Measurements from ENCODE around the gene FPGS.

The FPGS gene

DNA sequence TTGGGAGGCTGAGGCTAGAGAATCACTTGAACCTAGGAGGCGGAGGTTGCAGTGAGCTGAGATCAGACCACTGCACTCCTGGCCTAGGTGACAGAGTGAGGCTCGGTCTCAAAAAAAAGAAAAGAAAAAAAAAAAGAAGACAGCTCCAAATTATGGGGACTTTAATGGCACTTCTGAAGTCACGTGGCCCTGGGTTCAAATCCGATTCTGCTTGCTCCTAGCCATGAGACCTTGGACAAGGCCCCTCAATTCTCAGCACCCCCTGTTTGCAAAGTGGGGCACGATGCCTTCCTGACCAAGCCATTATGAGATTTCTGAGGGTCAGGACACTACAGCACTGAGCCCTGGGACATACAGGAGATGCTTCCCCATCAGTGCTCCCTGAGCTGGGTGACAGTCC is 52.8 kb downstream of the FPGS start:
- H3K27ac ChIP-seq (ENCODE audit: low read depth, low read length), result peak overlapping the region; percentile 90
- no peaks in the 10 kb centered on the region for H3K9me3 ChIP-seq (ENCODE audit: control insufficient read depth in 5 of 5, low read length in 5 of 5)
- H3K4me3 ChIP-seq (ENCODE audit: low read depth in 1 of 5, low read length in 5 of 5), result no peak overlapping the region
- H3K9ac ChIP-seq (ENCODE audit: low read length in 5 of 5), result peak overlapping the region in 2 of 5 donors; percentile 26 to 40
- peaks cover 0 to 9% (median under 1%) of the 10 kb centered on the region in 5 donors for H3K36me3 ChIP-seq (ENCODE audit: control insufficient read depth in 5 of 5, insufficient read depth in 5 of 5, low read length in 5 of 5)
- H3K4me1 ChIP-seq (ENCODE audit: control insufficient read depth in 5 of 5, insufficient read depth in 5 of 5, low read length in 5 of 5), result peaks cover 11 to 84% (median 74%) of the 10 kb centered on the region in 5 donors
- no peaks in the 10 kb centered on the region for H3K27me3 ChIP-seq (ENCODE audit: control insufficient read depth in 5 of 5, insufficient read depth in 4 of 5, low read length in 5 of 5)

DNA sequence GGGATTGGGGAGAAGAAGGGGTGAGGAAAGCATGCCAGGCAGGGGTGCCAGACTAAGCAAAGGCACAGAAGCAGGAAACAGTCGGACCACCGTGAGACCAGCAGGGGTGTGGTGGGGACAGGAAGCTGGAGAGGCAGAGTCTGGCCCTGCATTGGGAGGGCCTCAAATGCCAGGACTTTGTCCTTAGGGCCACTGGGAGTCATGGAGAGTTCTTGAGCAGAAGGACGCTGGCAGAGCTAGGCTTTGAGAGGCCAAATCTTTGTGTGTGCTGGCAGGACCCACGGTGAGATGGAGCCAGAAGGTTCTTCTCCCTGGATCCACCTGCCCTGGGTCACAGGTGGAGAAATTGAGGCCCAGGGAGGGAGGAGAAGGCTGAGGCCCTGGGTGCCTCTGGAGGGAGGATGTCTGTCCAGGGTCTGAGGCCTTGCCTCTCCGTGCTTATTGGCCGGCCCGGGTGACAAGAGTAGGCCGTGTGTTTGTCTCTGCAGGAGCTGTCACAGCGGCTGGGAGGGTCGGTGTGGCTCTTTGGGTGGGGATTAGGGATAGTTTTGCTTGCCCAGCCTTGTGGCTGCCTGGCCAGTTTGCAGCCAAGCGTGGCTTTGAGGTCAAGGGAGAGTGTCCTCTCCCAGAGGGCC is 53.5 kb downstream of the FPGS start:
- H3K4me3 ChIP-seq (ENCODE audit: low read depth in 1 of 5, low read length in 5 of 5), result no peak overlapping the region
- peak overlapping the region; percentile 90 for H3K27ac ChIP-seq (ENCODE audit: low read depth, low read length)
- H3K9me3 ChIP-seq (ENCODE audit: control insufficient read depth in 5 of 5, low read length in 5 of 5), result no peaks in the 10 kb centered on the region
- peaks cover 11 to 87% (median 75%) of the 10 kb centered on the region in 5 donors for H3K4me1 ChIP-seq (ENCODE audit: control insufficient read depth in 5 of 5, insufficient read depth in 5 of 5, low read length in 5 of 5)
- H3K9ac ChIP-seq (ENCODE audit: low read length in 5 of 5), result peak overlapping the region in 1 of 5 donors; percentile 40
- H3K27me3 ChIP-seq (ENCODE audit: control insufficient read depth in 5 of 5, insufficient read depth in 4 of 5, low read length in 5 of 5), result no peaks in the 10 kb centered on the region
- peaks cover 0 to 9% (median 0%) of the 10 kb centered on the region in 5 donors for H3K36me3 ChIP-seq (ENCODE audit: control insufficient read depth in 5 of 5, insufficient read depth in 5 of 5, low read length in 5 of 5)

DNA sequence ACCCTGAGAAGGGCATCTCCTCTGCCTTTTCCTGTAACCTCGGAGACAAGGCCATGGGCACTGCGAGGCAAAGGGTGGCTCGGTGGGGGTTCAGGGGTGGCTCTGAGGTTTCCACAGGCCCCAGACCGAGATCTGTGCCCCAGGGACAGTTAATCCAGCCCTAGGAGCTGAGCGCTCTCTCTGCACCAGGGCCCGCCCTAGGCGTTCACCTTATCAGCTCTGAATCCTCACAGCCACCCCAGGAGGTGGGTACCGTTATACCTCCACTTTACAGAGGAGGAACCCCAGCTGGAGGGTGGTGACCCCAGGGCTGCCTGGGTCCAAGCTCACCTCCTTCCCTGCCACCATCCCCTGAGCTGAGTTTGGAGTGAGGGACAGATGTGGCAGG is 54.0 kb downstream of the FPGS start:
- peak overlapping the region; percentile 90 for H3K27ac ChIP-seq (ENCODE audit: low read depth, low read length)
- peaks cover 14 to 92% (median 80%) of the 10 kb centered on the region in 5 donors for H3K4me1 ChIP-seq (ENCODE audit: control insufficient read depth in 5 of 5, insufficient read depth in 5 of 5, low read length in 5 of 5)
- H3K9ac ChIP-seq (ENCODE audit: low read length in 5 of 5), result no peak overlapping the region
- H3K9me3 ChIP-seq (ENCODE audit: control insufficient read depth in 5 of 5, low read length in 5 of 5), result no peaks in the 10 kb centered on the region
- H3K4me3 ChIP-seq (ENCODE audit: low read depth in 1 of 5, low read length in 5 of 5), result no peak overlapping the region
- H3K27me3 ChIP-seq (ENCODE audit: control insufficient read depth in 5 of 5, insufficient read depth in 4 of 5, low read length in 5 of 5), result no peaks in the 10 kb centered on the region
- peaks cover 0 to 9% (median 0%) of the 10 kb centered on the region in 5 donors for H3K36me3 ChIP-seq (ENCODE audit: control insufficient read depth in 5 of 5, insufficient read depth in 5 of 5, low read length in 5 of 5)

DNA sequence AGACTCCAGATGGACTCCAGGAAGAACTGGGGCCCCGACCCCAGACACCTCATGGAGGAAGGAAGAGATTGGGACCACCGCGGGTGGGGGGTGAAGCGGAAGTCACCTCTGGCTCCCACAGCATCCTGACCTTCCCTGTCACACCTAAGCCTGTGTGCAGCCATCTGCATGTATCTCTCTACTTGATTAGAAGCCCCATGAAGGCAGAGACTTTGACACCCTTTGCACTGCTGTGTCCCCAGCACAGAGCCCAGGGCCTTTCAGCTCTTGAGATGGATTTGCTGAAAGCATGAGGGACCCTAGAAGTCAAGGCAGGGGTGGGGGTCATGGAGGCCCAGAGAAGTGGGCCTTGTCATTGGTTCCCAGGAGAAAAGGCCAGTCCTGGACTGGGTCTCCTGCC is 54.6 kb downstream of the FPGS start:
- H3K4me1 ChIP-seq (ENCODE audit: control insufficient read depth in 5 of 5, insufficient read depth in 5 of 5, low read length in 5 of 5), result peaks cover 17 to 93% (median 81%) of the 10 kb centered on the region in 5 donors
- H3K27ac ChIP-seq (ENCODE audit: low read depth, low read length), result peak overlapping the region; percentile 90
- H3K36me3 ChIP-seq (ENCODE audit: control insufficient read depth in 5 of 5, insufficient read depth in 5 of 5, low read length in 5 of 5), result peaks cover 0 to 5% (median 0%) of the 10 kb centered on the region in 5 donors
- peak overlapping the region in 1 of 5 donors; percentile 39 for H3K4me3 ChIP-seq (ENCODE audit: low read depth in 1 of 5, low read length in 5 of 5)
- no peaks in the 10 kb centered on the region for H3K27me3 ChIP-seq (ENCODE audit: control insufficient read depth in 5 of 5, insufficient read depth in 4 of 5, low read length in 5 of 5)
- H3K9me3 ChIP-seq (ENCODE audit: control insufficient read depth in 5 of 5, low read length in 5 of 5), result no peaks in the 10 kb centered on the region
- peak overlapping the region in 1 of 5 donors; percentile 30 for H3K9ac ChIP-seq (ENCODE audit: low read length in 5 of 5)

DNA sequence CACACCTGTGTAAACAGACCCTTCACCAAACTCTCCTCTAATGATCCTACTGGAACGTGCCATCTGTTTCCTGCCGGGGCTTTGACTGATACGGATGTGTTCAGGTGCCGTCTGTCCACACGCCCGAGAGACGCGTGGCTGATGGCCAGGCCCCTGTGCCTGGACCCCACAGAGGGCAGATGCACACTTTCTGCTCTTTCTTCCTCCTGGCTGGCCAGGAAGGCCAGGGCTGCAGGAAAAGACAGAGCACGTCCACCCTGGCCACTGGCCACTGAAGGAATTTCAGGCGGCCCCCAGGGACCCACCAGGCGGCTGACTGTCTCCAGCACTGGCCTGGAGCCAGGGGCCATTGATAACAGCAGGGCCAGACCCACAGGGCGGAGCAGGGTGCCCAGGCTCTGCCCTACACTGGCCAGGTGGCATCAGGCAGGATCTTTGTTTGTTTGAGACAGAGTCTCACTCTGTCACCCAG is 55.4 kb downstream of the FPGS start:
- peaks cover 20 to 93% (median 80%) of the 10 kb centered on the region in 5 donors for H3K4me1 ChIP-seq (ENCODE audit: control insufficient read depth in 5 of 5, insufficient read depth in 5 of 5, low read length in 5 of 5)
- H3K36me3 ChIP-seq (ENCODE audit: control insufficient read depth in 5 of 5, insufficient read depth in 5 of 5, low read length in 5 of 5), result no peaks in the 10 kb centered on the region
- H3K9me3 ChIP-seq (ENCODE audit: control insufficient read depth in 5 of 5, low read length in 5 of 5), result no peaks in the 10 kb centered on the region
- H3K9ac ChIP-seq (ENCODE audit: low read length in 5 of 5), result peak overlapping the region in 1 of 5 donors; percentile 30
- peak overlapping the region in 2 of 5 donors; percentile 26 to 39 for H3K4me3 ChIP-seq (ENCODE audit: low read depth in 1 of 5, low read length in 5 of 5)
- no peaks in the 10 kb centered on the region for H3K27me3 ChIP-seq (ENCODE audit: control insufficient read depth in 5 of 5, insufficient read depth in 4 of 5, low read length in 5 of 5)
- H3K27ac ChIP-seq (ENCODE audit: low read depth, low read length), result peak overlapping the region; percentile 90

DNA sequence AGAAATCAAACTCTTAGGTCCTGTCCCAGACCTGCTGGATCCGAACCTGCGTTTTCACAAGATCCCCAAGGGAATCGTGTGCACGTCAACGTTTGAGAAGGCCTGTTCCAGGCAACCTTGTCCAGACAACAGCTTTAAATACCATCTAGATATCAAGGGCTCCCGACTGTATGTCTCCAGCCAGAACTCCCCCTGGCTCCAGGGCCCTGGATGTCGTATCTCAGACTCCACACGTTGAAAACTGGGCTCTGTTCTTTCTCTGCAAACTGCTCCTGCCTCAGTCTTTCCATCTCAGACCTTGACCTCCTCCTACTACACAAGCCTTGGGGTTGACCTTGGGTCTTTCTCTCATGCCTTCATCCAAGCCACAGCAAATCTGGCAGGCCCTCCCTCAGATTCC is 57.6 kb downstream of the FPGS start:
- H3K27ac ChIP-seq (ENCODE audit: low read depth, low read length), result peak overlapping the region; percentile 46
- no peak overlapping the region for H3K9ac ChIP-seq (ENCODE audit: low read length in 5 of 5)
- no peaks in the 10 kb centered on the region for H3K9me3 ChIP-seq (ENCODE audit: control insufficient read depth in 5 of 5, low read length in 5 of 5)
- no peaks in the 10 kb centered on the region for H3K27me3 ChIP-seq (ENCODE audit: control insufficient read depth in 5 of 5, insufficient read depth in 4 of 5, low read length in 5 of 5)
- H3K36me3 ChIP-seq (ENCODE audit: control insufficient read depth in 5 of 5, insufficient read depth in 5 of 5, low read length in 5 of 5), result no peaks in the 10 kb centered on the region
- peaks cover 18 to 78% (median 62%) of the 10 kb centered on the region in 5 donors for H3K4me1 ChIP-seq (ENCODE audit: control insufficient read depth in 5 of 5, insufficient read depth in 5 of 5, low read length in 5 of 5)
- no peak overlapping the region for H3K4me3 ChIP-seq (ENCODE audit: low read depth in 1 of 5, low read length in 5 of 5)

DNA sequence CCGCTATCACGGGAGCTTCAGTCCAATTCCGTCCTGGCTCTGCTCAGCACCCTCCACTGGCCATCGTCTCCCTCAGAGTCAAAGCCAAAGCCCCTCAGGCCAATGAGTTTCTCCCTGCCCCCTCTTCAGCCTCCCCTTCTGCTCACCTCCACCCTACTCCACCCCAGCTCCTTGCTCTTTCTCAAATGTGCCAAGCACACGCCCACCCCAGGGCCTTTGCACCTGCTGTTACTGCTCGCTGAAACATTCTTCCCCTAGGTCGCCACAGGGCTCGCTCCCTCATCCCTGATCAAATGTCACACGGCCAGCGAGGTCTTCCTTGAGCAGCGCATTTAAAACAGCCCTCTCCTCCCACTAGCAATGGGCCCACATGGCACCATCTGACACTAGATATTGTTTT is 58.1 kb downstream of the FPGS start:
- Histone ChIP-seq H3K4me3 (ENCODE audit: low read depth in 1 of 5, low read length in 5 of 5) (no peak overlapping the region), H3K36me3 (ENCODE audit: control insufficient read depth in 5 of 5, insufficient read depth in 5 of 5, low read length in 5 of 5) (peaks cover 0 to under 1% (median 0%) of the 10 kb centered on the region in 5 donors), H3K27ac (ENCODE audit: low read depth, low read length) (peak overlapping the region; percentile 46), H3K4me1 (ENCODE audit: control insufficient read depth in 5 of 5, insufficient read depth in 5 of 5, low read length in 5 of 5) (peaks cover 18 to 73% (median 57%) of the 10 kb centered on the region in 5 donors), H3K9me3 (ENCODE audit: control insufficient read depth in 5 of 5, low read length in 5 of 5) (no peaks in the 10 kb centered on the region), H3K9ac (ENCODE audit: low read length in 5 of 5) (no peak overlapping the region), H3K27me3 (ENCODE audit: control insufficient read depth in 5 of 5, insufficient read depth in 4 of 5, low read length in 5 of 5) (no peaks in the 10 kb centered on the region)

DNA sequence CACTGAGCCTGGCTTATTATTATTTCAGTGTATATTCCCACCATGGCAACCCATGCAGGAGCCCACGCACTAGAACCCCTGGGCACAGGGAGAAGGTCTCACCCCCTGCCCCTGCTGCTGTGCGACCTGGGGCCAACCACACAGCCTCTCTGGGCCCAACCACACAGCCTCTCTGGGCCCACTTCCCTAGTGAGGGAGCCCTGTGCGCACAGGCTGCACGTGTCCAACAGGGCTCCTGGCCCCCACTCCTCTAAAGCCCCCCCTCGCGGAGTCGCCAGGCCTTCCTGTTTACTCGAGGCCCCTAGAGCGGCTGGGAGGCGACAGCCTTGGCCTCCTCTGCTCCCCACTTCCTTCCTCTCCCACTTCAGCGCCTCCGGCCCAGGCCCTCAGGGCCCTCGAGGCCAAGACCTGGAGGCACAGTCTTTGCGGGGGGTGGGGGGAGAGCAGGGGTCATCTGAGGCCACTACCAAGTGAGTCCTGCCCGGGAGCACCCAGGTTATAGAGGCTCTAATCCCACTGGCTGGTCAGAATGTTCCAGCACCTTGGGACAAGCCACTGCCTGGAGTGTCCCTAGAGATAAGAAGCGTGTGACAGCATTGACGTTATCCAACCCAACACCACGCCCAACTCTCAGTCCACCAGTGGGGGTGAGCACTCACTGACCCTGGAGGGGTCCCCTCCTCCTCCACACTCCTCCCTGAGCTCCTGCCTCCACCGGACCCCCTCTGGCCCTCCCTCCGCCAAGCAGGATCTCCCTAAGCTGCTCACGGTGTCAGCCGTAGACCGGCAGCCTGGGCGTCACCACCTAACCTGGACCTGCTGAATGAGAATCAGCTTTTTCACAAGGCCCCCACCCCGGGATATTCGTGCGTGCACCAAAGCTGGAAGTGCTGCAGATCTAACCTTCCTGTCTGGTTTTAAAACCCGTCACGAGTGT is 59.7 kb downstream of the FPGS start:
- peaks cover 0 to 3% (median 1%) of the 10 kb centered on the region in 5 donors for H3K36me3 ChIP-seq (ENCODE audit: control insufficient read depth in 5 of 5, insufficient read depth in 5 of 5, low read length in 5 of 5)
- no peaks in the 10 kb centered on the region for H3K9me3 ChIP-seq (ENCODE audit: control insufficient read depth in 5 of 5, low read length in 5 of 5)
- H3K27me3 ChIP-seq (ENCODE audit: control insufficient read depth in 5 of 5, insufficient read depth in 4 of 5, low read length in 5 of 5), result no peaks in the 10 kb centered on the region
- H3K4me1 ChIP-seq (ENCODE audit: control insufficient read depth in 5 of 5, insufficient read depth in 5 of 5, low read length in 5 of 5), result peaks cover 16 to 67% (median 45%) of the 10 kb centered on the region in 5 donors
- peak overlapping the region in 3 of 5 donors; percentile 15 to 73 (median 39) for H3K9ac ChIP-seq (ENCODE audit: low read length in 5 of 5)
- H3K4me3 ChIP-seq (ENCODE audit: low read depth in 1 of 5, low read length in 5 of 5), result peak overlapping the region in 2 of 5 donors; percentile 13 to 28
- peak overlapping the region; percentile 72 for H3K27ac ChIP-seq (ENCODE audit: low read depth, low read length)

DNA sequence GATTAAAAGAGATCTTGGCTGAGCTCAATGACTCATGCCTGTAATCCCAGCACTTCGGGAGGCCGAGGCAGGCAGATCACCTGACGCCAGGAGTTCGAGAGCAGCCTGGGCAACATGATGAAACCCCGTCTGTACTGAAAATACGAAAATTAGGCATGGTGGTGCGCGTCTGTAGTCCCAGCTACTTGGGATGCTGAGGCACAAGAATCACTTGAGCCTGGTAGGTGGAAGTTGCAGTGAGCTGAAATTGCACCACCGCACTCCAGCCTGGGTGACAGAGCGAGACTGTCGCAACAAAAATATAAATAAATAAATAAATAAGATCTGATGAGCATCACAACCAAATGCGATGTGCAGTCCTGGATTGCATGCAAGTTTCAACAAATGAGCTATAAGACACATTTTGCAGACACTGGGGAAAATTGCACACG is 60.5 kb downstream of the FPGS start:
- Histone ChIP-seq H3K4me3 (ENCODE audit: low read depth in 1 of 5, low read length in 5 of 5) (no peak overlapping the region), H3K9me3 (ENCODE audit: control insufficient read depth in 5 of 5, low read length in 5 of 5) (no peaks in the 10 kb centered on the region), H3K27ac (ENCODE audit: low read depth, low read length) (peak overlapping the region; percentile 72), H3K27me3 (ENCODE audit: control insufficient read depth in 5 of 5, insufficient read depth in 4 of 5, low read length in 5 of 5) (no peaks in the 10 kb centered on the region), H3K36me3 (ENCODE audit: control insufficient read depth in 5 of 5, insufficient read depth in 5 of 5, low read length in 5 of 5) (peaks cover 0 to 11% (median 9%) of the 10 kb centered on the region in 5 donors), H3K9ac (ENCODE audit: low read length in 5 of 5) (no peak overlapping the region), H3K4me1 (ENCODE audit: control insufficient read depth in 5 of 5, insufficient read depth in 5 of 5, low read length in 5 of 5) (peaks cover 16 to 66% (median 40%) of the 10 kb centered on the region in 5 donors)
